Keratinocyte (primary cell): ENCODE measurements around the gene DIAPH1.

ENCODE experiments used
- CTCF ChIP-seq, 3 experiments: IDR thresholded peaks in 1 of 3; conservative IDR thresholded peaks in 1 of 3; optimal IDR thresholded peaks in 1 of 3; 2 replicates in 2 of 3; 3 replicates in 1 of 3; pipeline versions ENCODE3 to v1.5.1; 2011; ENCODE audit warnings: low read length in 3 of 3, mild to moderate bottlenecking in 3 of 3, moderate library complexity in 2 of 3, control low read depth in 1 of 3, inconsistent platforms in 1 of 3; ENCODE audit not compliant: insufficient read depth in 2 of 3; ENCODE audit errors: extremely low read depth in 1 of 3
- EZH2 ChIP-seq: IDR thresholded peaks from one replicate; pipeline ENCODE4 v1.6.1; 2012; ENCODE audit warnings: inconsistent platforms, mild to moderate bottlenecking, low read length, moderate library complexity

GRCh38 chr5:141609044-141609443 lies 9.8 kb downstream of the DIAPH1 start:
- TF ChIP-seq CTCF (optimal IDR thresholded peaks at IDR 0.05 in 1 of 3, IDR thresholded peaks at IDR 0.05 in 1 of 3, conservative IDR thresholded peaks at IDR 0.05 in 1 of 3; ENCODE audit: extremely low read depth in 1 of 3, insufficient read depth in 2 of 3, low read length in 3 of 3) (no peak), EZH2 (no peak)
